HG03342 (cell line): Measurements from ENCODE around the gene RAD51AP1.
A peak's percentile ranks its signal among the peaks of the same experiment; 100 is the strongest.

Experiments used
- ATAC-seq: cut with Tn5 transposase; IDR thresholded peaks from one replicate; pipeline ENCODE4 v1.9.1; 2021; ENCODE audit warnings: mild to moderate bottlenecking, moderate library complexity; ENCODE audit not compliant: unreplicated experiment

The RAD51AP1 gene

GRCh38 chr12:4588916-4589315 is 50.2 kb downstream of the RAD51AP1 start:
- no peak for ATAC-seq

GRCh38 chr12:4589941-4590340 is 51.3 kb downstream of the RAD51AP1 start:
- no peak for ATAC-seq

GRCh38 chr12:4591180-4591687 is 52.5 kb downstream of the RAD51AP1 start:
- no peak for ATAC-seq

GRCh38 chr12:4595881-4596280 is 57.2 kb downstream of the RAD51AP1 start:
- ATAC-seq = no peak

- no peak for ATAC-seq
Observed at GRCh38 chr12:4603421-4603820, 64.7 kb downstream of the RAD51AP1 start.

GRCh38 chr12:4603946-4604345 is 65.3 kb downstream of the RAD51AP1 start:
- ATAC-seq = no peak

GRCh38 chr12:4604684-4605193 is 66.0 kb downstream of the RAD51AP1 start:
- ATAC-seq = peak; percentile 92

- no peak for ATAC-seq
Observed at GRCh38 chr12:4607056-4607455, 68.4 kb downstream of the RAD51AP1 start.

GRCh38 chr12:4609071-4609470 is 70.4 kb downstream of the RAD51AP1 start:
- ATAC-seq = no peak
